Mesothelial cell of epicardium (in vitro differentiated cells): ENCODE data around the gene SEPTIN2. TPM values are rescaled to one million over a fixed set of nuclear protein-coding genes. Genes with fewer than 3 reads are reported as not detected.

Experiments used
- DNase-seq, 2 experiments: peaks; one replicate each; pipeline ENCODE4 v3.0.0; 2021; ENCODE audit warnings: low spot score in 2 of 2; ENCODE audit not compliant: unreplicated experiment in 2 of 2
- H3K27ac Mint-ChIP-seq: 2 replicates; pipeline ENCODE4 v1.8.0; 2021; ENCODE audit warnings: mixed read lengths
- H3K27me3 Mint-ChIP-seq: 2 replicates; pipeline ENCODE4 v1.8.0; 2021; ENCODE audit warnings: low read depth, mixed read lengths
- H3K36me3 Mint-ChIP-seq: 2 replicates; pipeline ENCODE4 v1.8.0; 2021; ENCODE audit warnings: mixed read lengths
- H3K4me1 Mint-ChIP-seq: 2 replicates; pipeline ENCODE4 v1.8.0; 2021; ENCODE audit warnings: mixed read lengths
- H3K4me3 Mint-ChIP-seq: 2 replicates; pipeline ENCODE4 v1.8.0; 2021; ENCODE audit warnings: mild to moderate bottlenecking, moderate library complexity, mixed read lengths
- H3K9me3 Mint-ChIP-seq: 2 replicates; pipeline ENCODE4 v1.8.0; 2021; ENCODE audit warnings: mixed read lengths
- total RNA-seq: library from RNA; stranded (reverse); gene quantifications from 3 replicates; pipeline ENCODE4 v1.2.1, GENCODE V29; 2021
- TF ChIP-seq, protein P1 (sequence below): fragments of 200-600 bp; sonication (generic); IDR thresholded peaks from one replicate; pipeline ENCODE4 v1.5.0; 2021; ENCODE audit warnings: antibody characterized with exemption; ENCODE audit not compliant: unreplicated experiment

SEPTIN2 gene
- total RNA-seq, 1 donor from 2014 or later, result 522 TPM

DNA sequence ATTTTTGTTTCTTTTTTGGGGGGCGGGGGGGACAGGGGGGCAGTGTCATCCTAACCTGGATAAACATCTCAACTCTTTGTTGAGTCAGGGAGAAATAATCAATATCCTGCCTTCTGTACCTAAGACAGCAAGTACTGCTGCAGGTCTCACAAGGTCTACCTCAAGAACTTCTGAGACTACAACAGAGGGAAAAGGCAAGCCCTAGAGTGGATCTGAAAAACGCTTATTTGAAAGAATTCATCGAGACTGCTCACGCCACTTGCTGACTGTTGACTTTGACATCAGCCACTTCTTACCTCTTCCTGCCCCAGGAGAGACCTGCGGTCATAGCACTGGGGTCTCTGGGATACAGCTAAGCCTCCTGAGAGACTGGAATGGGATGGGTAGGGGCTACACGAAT, 8.7 kb upstream of the SEPTIN2 start:
- no peak for DNase-seq
- H3K9me3 Mint-ChIP-seq, result no peaks in the 10 kb centered on the region
- no peak overlapping the region for H3K27ac Mint-ChIP-seq
- H3K36me3 Mint-ChIP-seq, result no peaks in the 10 kb centered on the region
- no peaks in the 10 kb centered on the region for H3K27me3 Mint-ChIP-seq
- H3K4me3 Mint-ChIP-seq, result no peak overlapping the region
- TF ChIP-seq, protein P1, sequence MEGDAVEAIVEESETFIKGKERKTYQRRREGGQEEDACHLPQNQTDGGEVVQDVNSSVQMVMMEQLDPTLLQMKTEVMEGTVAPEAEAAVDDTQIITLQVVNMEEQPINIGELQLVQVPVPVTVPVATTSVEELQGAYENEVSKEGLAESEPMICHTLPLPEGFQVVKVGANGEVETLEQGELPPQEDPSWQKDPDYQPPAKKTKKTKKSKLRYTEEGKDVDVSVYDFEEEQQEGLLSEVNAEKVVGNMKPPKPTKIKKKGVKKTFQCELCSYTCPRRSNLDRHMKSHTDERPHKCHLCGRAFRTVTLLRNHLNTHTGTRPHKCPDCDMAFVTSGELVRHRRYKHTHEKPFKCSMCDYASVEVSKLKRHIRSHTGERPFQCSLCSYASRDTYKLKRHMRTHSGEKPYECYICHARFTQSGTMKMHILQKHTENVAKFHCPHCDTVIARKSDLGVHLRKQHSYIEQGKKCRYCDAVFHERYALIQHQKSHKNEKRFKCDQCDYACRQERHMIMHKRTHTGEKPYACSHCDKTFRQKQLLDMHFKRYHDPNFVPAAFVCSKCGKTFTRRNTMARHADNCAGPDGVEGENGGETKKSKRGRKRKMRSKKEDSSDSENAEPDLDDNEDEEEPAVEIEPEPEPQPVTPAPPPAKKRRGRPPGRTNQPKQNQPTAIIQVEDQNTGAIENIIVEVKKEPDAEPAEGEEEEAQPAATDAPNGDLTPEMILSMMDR, result no peak
- peaks cover 34% of the 10 kb centered on the region for H3K4me1 Mint-ChIP-seq

DNA sequence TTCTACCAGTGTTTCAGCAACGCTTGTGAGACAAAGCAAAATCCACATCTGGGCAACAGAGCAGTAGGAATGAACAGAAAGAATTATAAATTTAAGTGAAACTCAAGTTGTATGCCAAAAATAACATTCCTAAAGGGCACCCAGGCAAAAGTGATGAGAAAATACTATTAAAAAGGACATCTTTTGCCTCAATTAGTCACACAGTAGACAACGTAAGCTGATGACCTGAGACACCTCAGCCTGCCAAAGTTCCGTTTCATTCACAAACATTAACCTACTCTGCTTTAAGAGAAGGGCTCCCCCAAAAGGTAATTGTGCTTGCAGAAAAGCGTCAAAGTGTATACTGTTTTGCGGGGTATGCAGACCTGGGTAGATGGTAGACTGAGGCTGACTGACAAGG, 7.5 kb upstream of the SEPTIN2 start:
- no peak overlapping the region for H3K27ac Mint-ChIP-seq
- TF ChIP-seq, protein P1, result no peak
- no peaks in the 10 kb centered on the region for H3K36me3 Mint-ChIP-seq
- H3K27me3 Mint-ChIP-seq, result no peaks in the 10 kb centered on the region
- H3K4me1 Mint-ChIP-seq, result peaks cover 34% of the 10 kb centered on the region
- DNase-seq, result no peak
- H3K4me3 Mint-ChIP-seq, result no peak overlapping the region
- H3K9me3 Mint-ChIP-seq, result no peaks in the 10 kb centered on the region

DNA sequence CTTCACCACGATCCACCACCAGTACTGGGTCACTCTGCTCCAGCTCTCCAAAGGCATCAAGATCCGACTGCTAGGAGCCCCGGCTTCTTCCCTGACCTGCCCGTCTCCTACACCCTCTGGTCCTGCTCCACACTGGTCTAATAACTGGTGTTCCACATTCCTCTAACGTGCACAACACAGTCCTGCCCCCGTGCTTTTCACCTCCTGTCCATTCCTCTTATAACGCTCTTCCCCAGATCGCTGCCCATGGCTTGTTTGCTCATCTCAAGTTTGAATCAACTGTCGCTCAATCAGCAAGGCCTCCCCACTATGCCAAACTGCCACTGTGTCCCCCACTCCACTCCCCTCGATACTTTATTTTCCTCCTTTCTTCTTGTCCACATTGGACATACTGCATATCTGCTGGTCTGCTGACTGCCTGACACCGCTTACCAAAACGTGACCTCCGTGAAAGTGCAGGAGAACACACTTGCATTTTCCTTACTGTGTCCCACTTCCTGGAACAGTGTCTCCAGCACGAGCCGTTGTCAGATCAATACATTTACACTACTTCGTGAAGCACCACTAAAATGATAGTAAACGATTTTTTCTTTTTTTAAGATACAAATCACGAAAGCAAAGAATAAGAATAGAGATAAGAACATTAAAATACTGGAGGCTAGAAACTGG, 6.8 kb upstream of the SEPTIN2 start:
- Mint-ChIP-seq H3K27me3 (no peaks in the 10 kb centered on the region), H3K4me1 (peaks cover 39% of the 10 kb centered on the region), H3K9me3 (no peaks in the 10 kb centered on the region), H3K4me3 (no peak overlapping the region), H3K36me3 (no peaks in the 10 kb centered on the region), H3K27ac (peak overlapping the region; percentile 8)
- DNase-seq, result no peak
- TF ChIP-seq, protein P1, result no peak

DNA sequence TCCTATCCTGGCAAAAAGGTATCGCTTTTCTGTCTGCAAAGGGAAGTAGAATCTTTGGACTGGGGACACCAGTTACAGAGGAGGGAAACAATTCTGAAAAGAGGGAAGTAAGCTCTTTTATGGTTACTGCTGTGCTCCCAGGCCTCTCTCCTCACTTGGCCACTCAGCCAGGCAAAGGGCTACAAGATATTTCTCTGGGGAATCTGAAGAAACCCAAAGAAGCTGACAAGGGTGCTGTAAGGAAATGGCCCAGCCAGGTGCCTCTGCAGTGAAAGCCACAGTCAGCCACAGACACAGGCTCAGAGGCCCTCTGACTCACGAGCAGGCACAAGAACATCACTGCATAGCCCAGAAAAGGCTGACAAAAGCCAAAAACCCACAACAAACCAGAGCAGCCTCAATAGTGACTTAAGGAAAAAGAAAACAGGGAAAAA, 6.0 kb upstream of the SEPTIN2 start:
- Mint-ChIP-seq H3K36me3 (no peaks in the 10 kb centered on the region), H3K4me3 (no peak overlapping the region), H3K4me1 (peaks cover 39% of the 10 kb centered on the region), H3K27me3 (no peaks in the 10 kb centered on the region), H3K27ac (peak overlapping the region; percentile 41), H3K9me3 (no peaks in the 10 kb centered on the region)
- TF ChIP-seq, protein P1, result no peak
- DNase-seq, result no peak

DNA sequence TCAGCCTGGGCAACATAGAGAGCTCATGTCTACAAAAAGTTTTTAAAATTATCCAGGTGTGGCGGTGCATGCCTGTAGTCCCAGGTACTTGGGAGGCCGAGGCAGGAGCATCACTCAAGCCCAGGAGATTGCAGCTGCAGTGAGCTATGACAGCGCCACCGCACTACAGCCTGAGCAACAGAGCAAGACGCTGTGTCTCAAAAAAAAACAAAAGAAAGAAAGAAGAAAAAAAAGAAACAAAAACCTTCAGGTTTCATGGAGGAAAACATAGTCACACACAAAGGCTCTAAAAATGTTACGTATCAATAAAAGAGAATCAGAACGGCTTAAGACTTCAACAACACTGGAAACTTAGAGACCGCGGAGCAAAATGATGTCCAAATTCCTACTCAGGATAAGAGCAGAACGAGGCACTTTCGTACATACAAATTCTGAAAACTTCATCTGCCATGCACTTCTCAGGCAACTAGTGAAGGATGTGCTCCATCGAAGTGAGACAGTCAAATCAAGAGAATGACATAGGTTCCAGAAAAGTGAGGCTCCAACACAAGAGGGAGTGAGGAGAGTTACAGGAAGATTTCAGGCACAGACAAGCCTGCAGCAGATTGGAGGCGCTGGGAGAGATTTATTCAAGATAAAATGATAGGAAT, 4.7 kb upstream of the SEPTIN2 start:
- TF ChIP-seq, protein P1, result no peak
- H3K27me3 Mint-ChIP-seq, result no peaks in the 10 kb centered on the region
- no peak for DNase-seq
- H3K4me3 Mint-ChIP-seq, result no peak overlapping the region
- no peak overlapping the region for H3K27ac Mint-ChIP-seq
- H3K9me3 Mint-ChIP-seq, result no peaks in the 10 kb centered on the region
- H3K36me3 Mint-ChIP-seq, result no peaks in the 10 kb centered on the region
- peaks cover 34% of the 10 kb centered on the region for H3K4me1 Mint-ChIP-seq
